HG02885 (cell line): ENCODE measurements around the gene FDPS.
"Not testable (repeated sequence)": the region's sequence is repeated elsewhere in the genome, so short reads cannot be mapped to it uniquely, and the experiment has no call there.

Source experiments
- ATAC-seq: cut with Tn5 transposase; IDR thresholded peaks from one replicate; pipeline ENCODE4 v1.9.1; 2021; ENCODE audit warnings: mild to moderate bottlenecking; ENCODE audit not compliant: unreplicated experiment, poor library complexity

The FDPS gene

DNA sequence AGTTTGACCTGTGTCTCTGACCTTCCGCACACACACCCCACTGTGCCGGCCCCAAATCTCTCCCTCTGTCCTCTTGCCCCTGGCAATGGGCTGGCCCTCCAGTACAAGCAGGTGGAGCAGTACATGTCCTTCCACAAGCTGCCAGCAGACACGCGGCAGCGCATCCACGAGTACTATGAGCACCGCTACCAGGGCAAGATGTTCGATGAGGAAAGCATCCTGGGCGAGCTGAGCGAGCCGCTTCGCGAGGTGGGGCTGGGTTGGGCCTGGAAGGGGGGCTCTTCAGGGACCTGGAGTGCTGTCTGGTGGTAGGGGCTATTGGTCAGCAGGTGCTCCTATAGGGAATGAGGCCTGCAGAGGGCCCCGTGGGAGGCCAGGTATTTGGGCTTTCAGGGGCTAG lies 23.6 kb upstream of the FDPS start:
- ATAC-seq = no peak

DNA sequence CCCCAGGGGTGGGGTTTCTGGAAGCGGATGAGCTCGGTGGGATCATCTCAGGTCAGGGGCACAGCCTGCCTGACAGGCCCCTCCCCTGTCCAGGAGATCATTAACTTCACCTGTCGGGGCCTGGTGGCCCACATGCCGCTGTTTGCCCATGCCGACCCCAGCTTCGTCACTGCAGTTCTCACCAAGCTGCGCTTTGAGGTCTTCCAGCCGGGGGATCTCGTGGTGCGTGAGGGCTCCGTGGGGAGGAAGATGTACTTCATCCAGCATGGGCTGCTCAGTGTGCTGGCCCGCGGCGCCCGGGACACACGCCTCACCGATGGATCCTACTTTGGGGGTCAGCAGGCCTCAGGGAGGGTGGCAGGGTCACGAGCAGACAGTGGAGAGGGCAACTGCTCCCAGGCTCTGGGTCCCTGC lies 23.0 kb upstream of the FDPS start:
- ATAC-seq = no peak

DNA sequence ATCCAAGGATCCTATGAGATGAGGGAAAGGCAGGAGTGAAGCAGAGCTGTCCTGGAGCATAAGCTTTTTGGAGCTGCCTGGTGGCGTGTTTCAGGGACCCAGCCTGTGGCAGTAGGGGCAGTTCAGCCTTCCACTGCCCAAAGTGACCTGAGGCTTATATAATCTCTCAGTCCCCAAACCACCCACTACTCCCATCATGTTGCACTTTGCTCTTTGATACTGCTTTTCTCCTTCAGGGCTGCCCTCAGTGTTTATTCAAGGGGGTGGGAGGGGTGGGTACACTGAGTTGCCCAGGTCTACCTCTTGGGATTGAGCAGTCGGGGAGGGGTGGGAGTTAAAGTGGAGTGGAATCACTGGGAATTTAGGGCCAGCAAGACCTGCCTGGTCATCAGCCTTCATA lies 22.1 kb upstream of the FDPS start:
- no peak for ATAC-seq

DNA sequence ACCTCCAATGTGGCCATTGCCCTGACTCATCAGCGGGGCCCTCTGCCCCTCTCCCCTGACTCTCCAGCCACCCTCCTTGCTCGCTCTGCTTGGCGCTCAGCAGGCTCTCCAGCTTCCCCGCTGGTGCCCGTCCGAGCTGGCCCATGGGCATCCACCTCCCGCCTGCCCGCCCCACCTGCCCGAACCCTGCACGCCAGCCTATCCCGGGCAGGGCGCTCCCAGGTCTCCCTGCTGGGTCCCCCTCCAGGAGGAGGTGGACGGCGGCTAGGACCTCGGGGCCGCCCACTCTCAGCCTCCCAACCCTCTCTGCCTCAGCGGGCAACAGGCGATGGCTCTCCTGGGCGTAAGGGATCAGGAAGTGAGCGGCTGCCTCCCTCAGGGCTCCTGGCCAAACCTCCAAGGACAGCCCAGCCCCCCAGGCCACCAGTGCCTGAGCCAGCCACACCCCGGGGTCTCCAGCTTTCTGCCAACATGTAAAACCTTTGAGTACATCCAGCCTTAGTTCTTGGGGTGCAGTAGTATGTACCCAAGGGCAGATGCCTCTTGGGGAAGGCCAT lies 20.6 kb upstream of the FDPS start:
- ATAC-seq = no peak

DNA sequence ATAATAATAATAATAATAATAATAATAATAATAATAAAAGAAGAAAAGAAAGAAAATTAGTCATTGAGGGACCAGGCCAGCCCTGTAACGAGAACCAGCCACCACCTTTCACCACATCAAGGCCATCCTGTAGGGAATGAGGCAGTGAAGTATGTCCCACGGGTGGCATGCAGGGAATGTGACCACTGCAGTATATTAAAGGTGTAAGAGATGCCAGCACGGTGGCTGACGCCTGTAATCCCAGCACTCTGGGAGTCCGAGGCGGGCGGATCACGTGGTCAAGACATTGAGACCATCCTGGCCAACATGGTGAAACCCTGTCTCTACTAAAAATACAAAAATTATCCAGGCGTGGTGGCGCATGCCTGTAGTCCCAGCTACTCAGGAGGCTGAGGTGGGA lies 17.7 kb upstream of the FDPS start:
- not testable (repeated sequence) for ATAC-seq

DNA sequence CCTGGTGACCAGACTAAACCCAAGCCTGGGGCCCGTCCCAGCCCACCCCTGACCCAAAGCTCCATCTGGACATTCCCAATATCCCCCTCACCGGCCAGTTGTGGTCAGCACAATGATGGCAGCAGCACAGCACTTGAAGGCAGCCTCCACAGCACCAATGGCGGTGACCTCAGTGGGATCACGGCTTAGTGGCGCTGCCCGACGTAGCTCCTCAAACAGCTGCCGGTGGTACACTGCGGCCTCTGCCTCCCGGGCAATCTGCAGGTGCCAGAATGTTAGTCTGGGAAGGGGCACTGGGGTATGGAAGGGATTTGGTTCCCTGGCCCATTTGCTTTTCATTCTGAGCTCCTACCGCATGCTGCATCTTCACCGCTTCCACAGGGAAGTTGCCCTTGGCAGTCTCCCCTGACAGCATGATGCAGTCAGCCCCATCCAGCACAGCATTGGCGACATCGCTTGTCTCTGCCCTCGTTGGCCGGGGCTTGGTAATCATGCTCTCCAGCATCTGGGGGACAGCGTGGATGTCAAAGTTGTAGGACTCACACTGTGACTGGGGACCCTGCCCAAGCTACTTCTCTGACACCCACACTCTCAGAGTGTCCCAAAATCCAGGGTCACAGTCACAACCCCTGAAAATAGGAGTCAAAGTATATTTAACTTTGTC lies 15.4 kb upstream of the FDPS start:
- no peak for ATAC-seq

DNA sequence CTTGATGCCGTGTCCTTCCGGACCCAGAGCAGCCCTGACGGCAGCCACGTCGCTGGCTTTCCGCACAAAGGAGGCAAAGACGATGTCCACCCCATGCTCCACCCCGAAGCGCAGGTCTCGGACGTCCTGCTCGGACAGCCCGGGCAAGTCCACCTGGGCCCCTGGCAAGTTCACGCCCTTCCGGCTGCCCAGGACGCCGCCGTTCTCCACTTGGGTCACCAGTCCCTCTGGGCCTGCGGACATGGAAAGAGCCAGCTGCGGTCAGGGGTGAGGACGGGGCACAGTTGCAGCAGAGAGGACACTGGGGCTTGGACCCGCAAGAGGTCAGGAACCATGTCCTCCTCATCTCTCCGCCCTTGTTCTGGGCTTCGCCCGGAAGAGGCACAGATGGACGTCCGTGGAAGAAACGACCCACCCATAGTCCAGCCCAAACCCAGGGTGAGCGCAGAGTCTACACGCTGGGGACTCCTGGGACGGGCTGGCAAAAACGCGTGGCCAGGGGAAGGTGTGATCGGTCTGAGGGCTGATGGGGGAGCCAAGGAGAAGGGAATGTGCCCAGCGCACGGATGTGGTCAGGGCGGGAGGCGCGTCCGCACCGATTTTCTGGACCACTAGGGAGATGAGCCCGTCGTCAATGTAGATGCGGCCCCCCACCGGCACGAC lies 14.0 kb upstream of the FDPS start:
- ATAC-seq = no peak

DNA sequence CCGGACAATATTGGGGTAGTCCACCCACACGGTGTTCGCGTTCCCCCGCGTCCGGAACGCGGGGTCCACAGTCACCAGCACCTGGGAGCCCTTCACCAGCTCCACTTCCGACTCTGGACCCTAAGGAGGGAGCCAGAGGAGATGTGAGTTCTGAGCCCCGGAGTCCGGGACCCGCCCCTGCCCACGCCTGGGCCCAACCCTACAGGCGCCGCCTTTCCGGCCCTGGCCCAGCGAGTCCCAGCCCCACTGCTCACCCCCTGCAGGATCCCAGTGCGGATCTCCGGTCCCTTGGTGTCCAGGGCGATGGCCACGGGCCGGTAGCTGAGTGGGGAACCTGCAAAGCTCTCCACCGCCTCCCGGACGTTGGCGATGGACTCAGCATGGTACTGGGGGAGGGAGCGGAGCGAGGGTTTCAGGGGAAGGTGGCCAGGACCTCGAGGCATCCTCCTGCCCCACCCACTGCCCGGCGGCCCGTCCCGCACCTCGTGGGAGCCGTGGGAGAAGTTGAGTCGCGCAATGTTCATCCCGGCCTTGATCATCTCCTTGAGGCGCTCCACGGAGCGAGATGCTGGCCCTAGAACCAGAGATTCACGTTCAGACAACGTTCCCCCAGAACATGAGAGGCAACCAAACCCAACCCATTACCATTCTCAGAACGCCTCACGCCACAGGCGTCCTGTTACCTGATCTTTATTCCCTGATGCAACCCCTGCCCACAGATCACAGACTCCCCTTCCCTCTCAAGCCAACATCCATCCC lies 13.3 kb upstream of the FDPS start:
- no peak for ATAC-seq

DNA sequence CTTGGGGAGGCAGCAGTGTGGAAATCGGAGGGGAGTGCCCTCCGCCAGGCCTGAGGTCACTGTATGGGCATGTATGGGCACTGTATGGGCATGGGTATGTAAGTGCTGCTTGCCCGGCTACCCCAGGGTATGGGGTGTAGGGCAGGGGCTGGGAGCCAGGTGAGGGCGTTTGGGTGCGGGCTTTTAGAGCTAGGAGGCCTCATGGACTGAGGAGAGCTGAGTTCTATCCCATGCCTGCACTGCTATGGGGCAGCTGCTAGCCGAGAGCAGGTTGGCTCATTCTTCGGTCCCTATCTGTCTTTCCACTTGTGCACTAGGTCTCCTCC lies 12.8 kb upstream of the FDPS start:
- no peak for ATAC-seq

DNA sequence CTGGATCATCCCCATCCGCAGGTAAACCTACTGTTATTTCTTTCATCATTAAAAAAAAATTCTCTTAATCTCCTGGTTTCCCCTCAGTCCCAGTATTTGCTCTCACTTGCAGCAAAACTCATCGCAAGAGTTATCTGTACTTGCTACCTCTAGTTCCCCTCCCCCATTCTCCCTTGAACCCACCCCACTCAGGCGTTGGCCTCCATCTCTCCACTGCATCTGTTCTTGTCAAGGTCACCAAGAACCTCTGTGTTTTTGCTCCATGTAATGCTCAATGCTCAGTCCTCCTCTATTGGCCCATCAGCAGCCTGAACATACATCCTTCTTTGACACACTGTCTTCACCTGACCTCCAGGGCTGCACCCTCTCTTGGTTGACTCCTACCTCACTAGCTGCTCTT lies 12.0 kb upstream of the FDPS start:
- no peak for ATAC-seq

DNA sequence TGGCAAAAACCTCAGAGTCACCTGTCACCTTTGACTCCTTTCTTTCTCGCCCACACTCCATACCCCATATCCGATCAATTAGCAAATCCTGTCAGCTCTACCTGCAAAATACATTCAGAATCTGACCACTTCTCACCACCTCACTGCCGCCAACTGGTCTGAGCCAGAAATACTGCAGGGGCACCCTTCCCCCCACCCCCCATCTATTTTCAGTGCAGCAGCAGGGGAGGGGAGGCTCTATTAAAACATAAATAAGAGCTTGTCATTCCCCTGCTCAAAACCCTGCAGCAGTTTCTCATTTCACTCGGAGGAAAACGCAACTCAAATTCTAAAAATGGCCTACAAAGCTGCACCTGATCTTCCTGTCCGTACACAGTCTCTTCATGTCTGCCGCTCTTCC lies 11.3 kb upstream of the FDPS start:
- ATAC-seq = no peak

DNA sequence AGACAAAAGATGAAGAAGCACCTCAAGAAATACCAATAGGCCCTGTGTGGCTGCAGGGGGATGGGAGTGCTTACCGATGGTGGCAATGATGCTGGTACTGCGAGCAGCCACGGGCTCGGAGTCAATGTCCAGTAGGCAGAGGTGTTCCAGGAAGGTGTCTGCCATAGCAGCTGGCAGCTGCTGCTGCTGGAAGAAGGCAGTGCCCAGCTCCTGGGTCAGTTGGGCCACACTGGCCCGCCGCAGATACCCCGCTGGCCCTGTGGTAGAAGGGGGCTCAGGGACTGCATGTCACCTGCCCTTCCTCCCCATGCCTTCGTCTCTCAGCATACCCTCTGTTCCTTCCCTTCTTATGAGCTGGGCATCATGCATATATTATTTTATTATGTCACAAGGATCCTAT lies 8.6 kb upstream of the FDPS start:
- ATAC-seq = no peak

DNA sequence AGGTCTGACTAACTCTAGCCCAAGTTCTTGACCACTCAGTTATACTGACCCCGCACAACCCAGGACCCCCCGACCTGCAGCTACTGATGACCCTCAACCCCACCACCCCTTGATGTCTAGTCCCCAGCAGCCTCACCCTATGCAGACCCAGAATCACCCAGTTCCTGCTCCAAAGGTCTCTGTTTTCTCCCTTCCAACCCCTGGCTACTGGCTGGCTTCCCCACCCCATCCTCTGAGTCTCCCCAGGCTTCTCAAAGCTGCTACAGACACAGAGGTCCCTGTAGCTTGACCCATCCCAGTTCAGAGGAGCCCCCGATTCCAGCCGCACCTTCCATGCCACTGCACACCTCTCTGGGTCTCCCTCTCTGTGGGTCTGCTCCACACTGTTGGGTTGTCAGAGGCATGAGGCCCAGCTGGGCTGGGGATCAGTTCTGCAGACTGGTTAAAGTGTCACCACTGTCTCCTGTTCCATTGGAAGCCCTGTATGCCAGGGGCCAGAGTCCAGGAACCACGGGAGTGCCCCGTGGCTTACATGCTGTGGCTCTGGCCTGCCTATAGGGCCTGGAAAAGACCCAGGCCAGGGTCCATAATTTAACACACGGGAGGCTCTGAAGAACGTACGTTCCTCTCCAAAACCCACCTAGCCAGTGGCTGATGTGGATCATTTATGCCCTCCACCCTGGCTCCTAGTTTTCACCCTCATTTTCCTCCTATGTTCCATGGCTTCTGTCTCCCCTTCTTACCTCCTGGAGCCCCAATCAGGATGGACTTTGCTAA lies 7.9 kb upstream of the FDPS start:
- ATAC-seq = no peak

DNA sequence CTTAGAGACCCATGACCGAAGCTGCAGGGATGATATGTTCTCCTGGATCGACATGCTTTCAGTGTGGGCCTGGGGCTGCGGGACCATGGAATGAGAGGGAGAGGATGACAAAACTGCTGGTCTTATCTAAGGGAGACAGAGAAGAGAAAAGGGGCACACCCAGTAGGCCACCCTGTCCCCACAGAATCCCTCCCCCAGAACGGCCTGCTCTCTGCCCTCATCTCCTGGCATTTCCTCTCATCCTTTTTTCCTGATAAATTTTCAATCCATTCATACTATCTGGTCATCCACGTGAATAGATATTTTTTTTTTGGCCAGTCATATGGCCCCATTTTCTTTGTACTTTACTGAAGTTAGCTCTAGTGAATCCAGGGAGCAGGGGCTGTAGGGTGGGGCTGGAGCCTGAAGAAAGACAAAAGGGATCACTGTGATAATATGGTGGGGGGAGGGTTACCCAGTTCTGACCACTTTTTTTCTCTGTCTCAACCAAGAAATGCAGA lies 7.3 kb upstream of the FDPS start, which contains the start of gene PKLR:
TSS of gene PKLR (minus strand) at position 97 of the 500 bp plus-strand sequence. CDS start at position 54, 43 bp downstream.
- no peak for ATAC-seq

DNA sequence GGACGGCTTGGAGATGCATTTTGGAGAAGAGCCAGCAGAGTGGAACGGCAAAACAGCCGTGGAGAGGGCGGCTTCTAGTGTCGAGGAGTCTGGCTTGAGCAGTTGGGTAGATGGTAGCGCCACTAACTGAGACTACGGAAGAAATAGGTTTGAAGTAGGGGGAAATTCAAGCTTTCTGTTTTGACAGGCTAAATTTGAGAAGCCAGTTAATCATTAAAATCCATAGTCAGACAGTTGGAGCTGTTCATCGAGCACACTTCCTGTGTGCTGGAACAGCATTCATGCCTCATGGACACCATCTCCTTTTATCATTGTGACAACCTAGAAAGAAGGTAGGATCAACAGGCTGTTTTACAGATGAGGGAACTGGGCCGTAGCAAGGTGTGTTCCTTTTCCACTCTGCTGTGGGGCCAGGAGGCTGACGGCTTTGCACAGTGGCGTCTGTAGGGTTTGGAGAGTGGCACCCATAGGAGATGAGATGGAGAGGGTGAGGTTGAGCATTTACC lies 4.1 kb upstream of the FDPS start:
- ATAC-seq = no peak

DNA sequence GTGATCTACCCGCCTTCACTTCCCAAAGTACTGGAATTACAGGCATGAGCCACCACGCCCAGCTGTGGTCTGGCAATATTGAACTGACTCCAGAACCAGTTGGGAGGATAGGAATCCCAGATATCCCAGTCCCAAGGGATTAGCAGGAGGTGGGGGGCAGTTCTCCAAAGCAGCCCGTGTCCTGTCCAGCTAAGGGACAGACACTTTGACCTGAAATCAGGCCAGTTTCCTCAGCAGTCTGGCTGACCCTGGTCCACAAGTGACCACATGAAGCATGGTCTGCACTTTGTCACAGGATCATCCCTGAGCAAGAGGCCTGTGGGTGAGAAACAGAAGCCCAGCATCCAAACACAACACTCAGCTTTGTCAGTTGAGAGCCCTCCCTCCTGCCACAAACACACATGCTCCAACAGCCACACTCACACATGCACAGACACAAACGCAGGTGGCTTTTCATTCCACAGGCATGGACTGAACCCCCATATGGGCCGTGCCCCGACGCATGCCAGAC lies 2.7 kb upstream of the FDPS start:
- no peak for ATAC-seq

DNA sequence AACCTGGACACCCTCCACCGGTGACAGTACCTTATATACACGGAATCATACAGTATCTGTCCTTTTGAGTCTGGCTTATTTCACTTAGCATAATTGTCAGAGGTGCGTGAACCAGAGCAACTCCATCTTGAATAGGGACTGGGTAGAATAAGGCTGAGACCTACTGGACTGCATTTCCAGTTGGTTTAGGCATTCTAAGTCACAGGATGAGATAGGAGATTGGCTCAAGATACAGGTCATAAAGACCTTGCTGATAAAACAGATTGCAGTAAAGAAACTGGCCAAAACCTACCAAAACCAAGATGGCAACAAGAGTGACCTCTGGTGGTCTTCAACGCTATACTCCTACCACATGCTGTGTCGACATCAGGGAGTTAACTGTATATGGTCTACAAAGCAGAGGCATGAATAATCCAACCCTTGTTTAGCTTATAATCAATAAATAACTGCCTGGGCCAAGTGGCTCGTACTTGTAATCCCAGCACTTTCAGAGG lies 1.4 kb upstream of the FDPS start:
- ATAC-seq = no peak

DNA sequence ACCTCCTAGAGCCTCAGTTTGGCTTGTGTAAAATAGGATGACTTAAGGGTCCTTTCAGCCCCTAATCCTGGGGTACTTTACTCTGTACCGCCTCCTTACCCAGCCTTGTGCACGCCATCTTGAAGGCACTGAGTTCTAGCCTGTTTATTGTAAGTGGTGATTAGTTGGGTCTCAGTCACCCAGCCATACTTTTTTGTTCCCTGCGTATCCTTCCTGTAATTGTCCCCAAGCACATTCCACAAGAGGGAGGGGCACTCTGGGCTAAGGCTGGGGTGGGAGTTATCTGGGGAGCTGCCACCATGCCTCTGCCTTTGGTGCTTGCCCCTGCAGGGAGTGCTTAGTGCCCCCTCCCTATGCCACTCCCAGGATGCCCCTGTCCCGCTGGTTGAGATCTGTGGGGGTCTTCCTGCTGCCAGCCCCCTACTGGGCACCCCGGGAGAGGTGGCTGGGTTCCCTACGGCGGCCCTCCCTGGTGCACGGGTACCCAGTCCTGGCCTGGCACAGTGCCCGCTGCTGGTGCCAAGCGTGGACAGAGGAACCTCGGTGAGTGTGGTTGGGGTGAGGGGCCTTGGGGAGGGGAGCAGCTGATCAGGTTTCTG lies 856 bp downstream of the FDPS start:
- no peak for ATAC-seq

DNA sequence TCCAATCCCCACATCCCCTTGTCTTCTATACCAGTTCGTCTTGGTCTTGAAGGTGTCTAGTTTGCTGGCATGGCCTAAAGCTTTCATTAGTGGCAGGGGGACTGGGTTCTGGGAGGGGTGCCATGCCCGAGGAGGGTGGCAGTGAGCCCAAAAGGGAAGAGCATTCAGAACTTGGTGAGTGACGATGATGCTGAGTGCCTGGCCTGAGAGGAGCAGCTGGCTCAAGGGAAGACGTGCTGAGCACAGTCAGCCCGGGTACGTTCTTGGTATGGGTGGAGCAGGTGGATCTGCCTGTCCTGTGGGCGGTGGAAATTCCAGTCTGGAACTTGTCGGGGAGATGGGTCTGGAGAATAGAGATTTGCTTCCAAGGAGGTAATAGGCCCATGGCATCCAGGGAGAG lies 4.6 kb downstream of the FDPS start:
- ATAC-seq = no peak
